Thoracic aorta (tissue), 2 donors: ENCODE results near the gene ATF6B. TPM values are rescaled to one million over a fixed set of nuclear protein-coding genes. Genes with fewer than 3 reads are reported as not detected.
A peak's percentile ranks its signal among the peaks of the same experiment; 100 is the strongest.

ENCODE experiments used
- ATAC-seq: fragments of 150-250 bp; one replicate; pipeline ENCODE4 v1.8.0; 2017; ENCODE audit warnings: low read depth; ENCODE audit not compliant: insufficient number of reproducible peaks, low FRiP score
- DNase-seq: peaks from one replicate; pipeline ENCODE4 v3.0.0-alpha.2; 2020; ENCODE audit warnings: low spot score
- H3K27ac ChIP-seq, 2 donors: fragments of 200-600 bp; sonication (generic); 1 replicate in 1 of 2; 2 replicates in 1 of 2; pipeline ENCODE4 v1.5.1; 2016; ENCODE audit warnings: mild to moderate bottlenecking in 2 of 2, moderate library complexity in 2 of 2
- H3K27me3 ChIP-seq: fragments of 200-600 bp; sonication (generic); replicated peaks from 2 replicates; pipeline ENCODE4 v1.6.0; 2016; ENCODE audit warnings: mild to moderate bottlenecking; ENCODE audit not compliant: insufficient read depth
- H3K36me3 ChIP-seq: fragments of 200-600 bp; sonication (generic); one replicate; pipeline ENCODE4 v1.5.1; 2016
- H3K4me1 ChIP-seq, 2 donors: fragments of 200-600 bp; sonication (generic); 1 replicate in 1 of 2; 2 replicates in 1 of 2; pipeline versions ENCODE4 v1.5.1 to v1.6.0; 2016; ENCODE audit warnings: low read depth in 2 of 2, mild to moderate bottlenecking in 1 of 2; ENCODE audit not compliant: control insufficient read depth in 1 of 2
- H3K4me3 ChIP-seq: fragments of 200-600 bp; sonication (generic); 2 replicates; pipeline ENCODE4 v1.5.1; 2016; ENCODE audit warnings: mild to moderate bottlenecking
- H3K9me3 ChIP-seq: fragments of 200-600 bp; sonication (generic); 2 replicates; pipeline ENCODE4 v1.5.1; 2016
- total RNA-seq, 2 donors: library from RNA; depleted of rRNA; stranded (reverse); fragments of >200 nt; gene quantifications; one replicate each; pipeline versions ENCODE4 v1.1.0 to v1.2.3, GENCODE V29; 2016
- TF ChIP-seq, protein P1 (sequence below): fragments of 200-600 bp; sonication (generic); IDR thresholded peaks from one replicate; pipeline ENCODE4 v1.5.1; 2019; ENCODE audit warnings: antibody characterized with exemption

ATF6B gene
- total RNA-seq, 2 donors from 2014 or later = 38.2 to 60.9 TPM

GRCh38 chr6:32151181-32151862, 23.3 kb upstream of the ATF6B start:
- Histone ChIP-seq H3K27me3 (no peaks in the 10 kb centered on the region), H3K4me1 (peaks cover 19 to 51% of the 10 kb centered on the region in 2 donors), H3K36me3 (no peaks in the 10 kb centered on the region), H3K27ac (peak overlapping the region; percentile 48 to 61), H3K4me3 (peak overlapping the region; percentile 94), H3K9me3 (no peaks in the 10 kb centered on the region)
- ATAC-seq = no peak
- TF ChIP-seq, protein P1, sequence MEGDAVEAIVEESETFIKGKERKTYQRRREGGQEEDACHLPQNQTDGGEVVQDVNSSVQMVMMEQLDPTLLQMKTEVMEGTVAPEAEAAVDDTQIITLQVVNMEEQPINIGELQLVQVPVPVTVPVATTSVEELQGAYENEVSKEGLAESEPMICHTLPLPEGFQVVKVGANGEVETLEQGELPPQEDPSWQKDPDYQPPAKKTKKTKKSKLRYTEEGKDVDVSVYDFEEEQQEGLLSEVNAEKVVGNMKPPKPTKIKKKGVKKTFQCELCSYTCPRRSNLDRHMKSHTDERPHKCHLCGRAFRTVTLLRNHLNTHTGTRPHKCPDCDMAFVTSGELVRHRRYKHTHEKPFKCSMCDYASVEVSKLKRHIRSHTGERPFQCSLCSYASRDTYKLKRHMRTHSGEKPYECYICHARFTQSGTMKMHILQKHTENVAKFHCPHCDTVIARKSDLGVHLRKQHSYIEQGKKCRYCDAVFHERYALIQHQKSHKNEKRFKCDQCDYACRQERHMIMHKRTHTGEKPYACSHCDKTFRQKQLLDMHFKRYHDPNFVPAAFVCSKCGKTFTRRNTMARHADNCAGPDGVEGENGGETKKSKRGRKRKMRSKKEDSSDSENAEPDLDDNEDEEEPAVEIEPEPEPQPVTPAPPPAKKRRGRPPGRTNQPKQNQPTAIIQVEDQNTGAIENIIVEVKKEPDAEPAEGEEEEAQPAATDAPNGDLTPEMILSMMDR = no peak
- DNase-seq = no peak

DNA sequence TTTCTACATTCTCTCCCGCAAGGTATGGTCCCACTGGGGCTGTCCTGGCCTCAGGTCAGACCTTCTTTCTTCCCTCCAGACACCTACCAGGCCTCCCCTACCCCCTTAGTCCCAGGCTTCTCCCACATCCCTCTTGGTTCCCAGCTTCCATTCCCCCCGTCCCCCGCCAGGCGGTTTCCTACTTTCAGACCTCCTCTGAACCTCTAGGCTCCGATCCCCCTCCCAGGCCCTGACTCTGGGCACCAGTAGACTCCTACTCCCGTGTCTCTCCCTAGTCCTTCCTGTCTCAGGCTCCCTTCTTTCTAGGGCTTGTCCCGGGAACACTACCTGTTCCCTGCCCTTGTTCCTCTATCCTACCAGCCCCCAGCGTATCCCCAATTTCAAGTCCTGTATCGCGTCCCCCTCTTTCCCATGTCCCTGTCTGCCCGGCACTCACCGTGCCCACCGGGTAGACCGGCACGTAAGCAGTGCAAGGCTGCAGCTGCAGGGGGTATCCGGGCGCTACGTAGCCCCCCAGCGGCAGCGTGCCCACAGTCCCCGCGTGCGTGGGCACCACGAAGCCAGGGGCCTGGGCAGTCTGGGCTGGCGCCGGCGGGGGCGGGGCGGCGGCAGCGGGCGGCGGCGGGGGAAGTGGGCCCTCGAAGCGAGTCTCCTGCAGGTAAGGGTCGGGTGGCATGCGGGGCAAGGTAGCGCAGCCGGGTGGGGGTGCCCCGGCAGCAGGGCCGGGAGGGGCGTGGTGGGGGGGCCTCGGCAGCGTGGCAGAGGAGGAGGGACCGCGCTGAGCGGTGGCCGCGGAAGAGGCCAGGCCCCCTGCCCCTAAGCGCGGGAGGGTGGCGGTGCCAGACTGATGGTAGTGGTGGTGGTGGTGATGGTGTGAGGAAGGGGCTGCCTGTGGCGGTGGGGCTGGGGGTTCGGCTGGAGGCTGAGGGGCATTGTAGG, 22.2 kb upstream of the ATF6B start:
- no peak overlapping the region for H3K27ac ChIP-seq

DNA sequence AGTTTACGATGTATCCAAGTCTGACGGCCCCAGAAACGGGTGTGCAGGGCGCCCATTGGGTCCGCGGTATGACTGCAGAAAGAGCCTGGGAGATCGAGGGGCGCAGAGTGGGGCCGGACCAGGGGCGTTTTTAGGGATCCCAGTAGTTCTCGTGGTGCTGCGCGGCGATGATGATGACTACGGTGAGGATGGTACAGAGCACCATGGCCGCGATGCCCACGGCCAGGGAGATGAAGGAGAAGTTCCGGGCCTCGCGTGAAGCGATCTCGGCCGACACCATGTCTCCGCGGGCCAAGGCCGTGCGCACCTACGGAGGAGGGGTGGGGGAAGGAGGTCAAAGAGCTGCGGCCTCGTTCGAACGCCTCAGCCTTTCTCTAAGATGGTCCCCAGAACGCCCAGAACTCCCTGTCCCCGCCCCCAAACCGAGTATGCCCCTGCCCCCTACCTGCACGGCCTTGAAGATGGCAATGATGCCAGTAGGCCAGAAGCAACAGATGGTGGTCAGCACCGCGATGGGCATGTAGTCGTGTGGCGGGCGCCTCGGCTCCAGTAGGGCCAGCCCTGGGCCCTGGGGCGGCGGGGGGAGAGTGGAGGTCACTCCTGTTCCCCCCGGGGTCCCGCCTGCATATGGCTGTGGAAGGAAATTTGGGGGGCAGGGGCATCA, 21.2 kb upstream of the ATF6B start:
- no peaks in the 10 kb centered on the region for H3K36me3 ChIP-seq
- H3K27ac ChIP-seq = no peak overlapping the region
- TF ChIP-seq, protein P1 = no peak
- no peak for DNase-seq
- peaks cover 15 to 34% of the 10 kb centered on the region in 2 donors for H3K4me1 ChIP-seq
- no peaks in the 10 kb centered on the region for H3K27me3 ChIP-seq
- H3K9me3 ChIP-seq = no peaks in the 10 kb centered on the region
- no peak for ATAC-seq
- H3K4me3 ChIP-seq = peak overlapping the region; percentile 26

More for the DNA sequence above, 22.2 kb upstream of the ATF6B start:
- Histone ChIP-seq H3K4me3 (peak overlapping the region; percentile 94), H3K4me1 (peaks cover 17 to 40% of the 10 kb centered on the region in 2 donors), H3K27me3 (no peaks in the 10 kb centered on the region), H3K36me3 (no peaks in the 10 kb centered on the region), H3K9me3 (no peaks in the 10 kb centered on the region)
- TF ChIP-seq, protein P1 = no peak
- DNase-seq (no peak), ATAC-seq (no peak)

- H3K4me3 ChIP-seq = peak overlapping the region; percentile 26
- peaks cover 15 to 34% of the 10 kb centered on the region in 2 donors for H3K4me1 ChIP-seq
- H3K27ac ChIP-seq = no peak overlapping the region
- no peaks in the 10 kb centered on the region for H3K9me3 ChIP-seq
- no peak for DNase-seq
- H3K36me3 ChIP-seq = no peaks in the 10 kb centered on the region
- H3K27me3 ChIP-seq = no peaks in the 10 kb centered on the region
- TF ChIP-seq, protein P1 = no peak
- no peak for ATAC-seq
These were observed 20.4 kb upstream of the ATF6B start for GRCh38 chr6:32148289-32149091.
